HepG2 (cell line): Measurements from ENCODE around the gene FBXO24. TPM values are rescaled to one million over a fixed set of nuclear protein-coding genes. Genes with fewer than 3 reads are reported as not detected.
A peak's percentile ranks its signal among the peaks of the same experiment; 100 is the strongest.

ENCODE experiments used
- ARNT2 ChIP-seq: sonication (generic); formaldehyde crosslinking; IDR thresholded peaks from 2 replicates; pipeline ENCODE4 v1.8.0; 2022; ENCODE audit warnings: mild to moderate bottlenecking, low read depth, missing genetic modification reagents, moderate library complexity
- ATF7 ChIP-seq, 2 experiments: fragments of 450-650 bp in 1 of 2; sonication (generic) in 1 of 2; formaldehyde crosslinking in 1 of 2; IDR thresholded peaks; 2 replicates each; pipeline versions ENCODE4 v1.4.0 to v1.6.1; 2016 to 2020; ENCODE audit warnings: antibody characterized with exemption in 1 of 2, mild to moderate bottlenecking in 1 of 2, missing genetic modification reagents in 1 of 2
- E2F5 ChIP-seq: sonication (generic); formaldehyde crosslinking; conservative IDR thresholded peaks from 2 replicates; pipeline ENCODE4 v1.4.0; 2020; ENCODE audit warnings: missing genetic modification reagents
- EZH2 ChIP-seq: conservative IDR thresholded peaks from 2 replicates; pipeline ENCODE4 v1.6.1; 2012; ENCODE audit warnings: mild to moderate bottlenecking, low read depth, low read length, moderate library complexity
- FOXO4 ChIP-seq: sonication (generic); formaldehyde crosslinking; conservative IDR thresholded peaks from 2 replicates; pipeline ENCODE4 v1.8.1; 2023; ENCODE audit warnings: missing genetic modification reagents
- HCFC1 ChIP-seq: fragments of 150-350 bp; IDR thresholded peaks from 2 replicates; pipeline ENCODE4 v1.6.1; 2014; ENCODE audit warnings: low read depth, low read length
- HDAC6 ChIP-seq: fragments of 200-600 bp; sonication (generic); IDR thresholded peaks from 2 replicates; pipeline ENCODE4 v1.7.0; 2017; ENCODE audit warnings: mild to moderate bottlenecking, antibody characterized with exemption, low read length, low read depth
- HNRNPL ChIP-seq: fragments of 200-400 bp; formaldehyde crosslinking; IDR thresholded peaks from 2 replicates; pipeline ENCODE4 v1.6.1; 2017; ENCODE audit warnings: mild to moderate bottlenecking, low read depth, low read length
- HOXA3 ChIP-seq: sonication (generic); formaldehyde crosslinking; IDR thresholded peaks from 2 replicates; pipeline ENCODE4 v1.5.0; 2020; ENCODE audit warnings: missing genetic modification reagents
- LCORL ChIP-seq, 2 experiments: fragments of 450-650 bp in 1 of 2; sonication (generic) in 1 of 2; formaldehyde crosslinking in 1 of 2; IDR thresholded peaks; 2 replicates each; pipeline versions ENCODE4 v1.5.0 to v1.6.1; 2017 to 2020; ENCODE audit warnings: antibody characterized with exemption in 1 of 2, missing genetic modification reagents in 1 of 2
- NFE2L1 ChIP-seq: sonication (generic); formaldehyde crosslinking; IDR thresholded peaks from 2 replicates; pipeline ENCODE4 v1.4.0; 2020; ENCODE audit warnings: missing genetic modification reagents, mild to moderate bottlenecking, borderline replicate concordance
- NONO ChIP-seq, 2 experiments: fragments of 450-650 bp in 1 of 2; sonication (generic) in 1 of 2; formaldehyde crosslinking in 1 of 2; IDR thresholded peaks in 1 of 2; conservative IDR thresholded peaks in 1 of 2; 2 replicates each; pipeline versions ENCODE4 v1.6.1 to v1.8.0; 2017 to 2022; ENCODE audit warnings: mild to moderate bottlenecking in 1 of 2, missing genetic modification reagents in 1 of 2, moderate library complexity in 1 of 2
- NR2F1 ChIP-seq, 2 experiments: fragments of 450-650 bp in 1 of 2; formaldehyde crosslinking in 1 of 2; IDR thresholded peaks; 2 replicates each; pipeline versions ENCODE4 v1.5.0 to v1.6.1; 2016 to 2020; ENCODE audit warnings: mild to moderate bottlenecking in 1 of 2, missing compliant biosample characterization in 1 of 2, missing genetic modification reagents in 1 of 2, moderate library complexity in 1 of 2
- POLR2A ChIP-seq, 2 experiments: IDR thresholded peaks; 2 replicates each; pipeline ENCODE4 v1.6.1; 2011; ENCODE audit warnings: low read depth in 2 of 2, low read length in 2 of 2, mild to moderate bottlenecking in 1 of 2, moderate library complexity in 1 of 2; ENCODE audit not compliant: insufficient read depth in 1 of 2
- POLR2AphosphoS2 ChIP-seq: IDR thresholded peaks from 2 replicates; pipeline ENCODE4 v1.6.1; 2011; ENCODE audit warnings: low read depth, low read length, improper control_type of control experiment
- RFXANK ChIP-seq: IDR thresholded peaks from 2 replicates; pipeline ENCODE4 v1.6.1; 2016
- RNF2 ChIP-seq: fragments of 450-650 bp; conservative IDR thresholded peaks from 2 replicates; pipeline ENCODE4 v1.6.1; 2016; ENCODE audit warnings: low read depth
- STAG1 ChIP-seq: sonication (generic); formaldehyde crosslinking; IDR thresholded peaks from 2 replicates; pipeline ENCODE4 v1.4.0; 2020; ENCODE audit warnings: missing genetic modification reagents
- ZNF101 ChIP-seq: sonication (generic); formaldehyde crosslinking; IDR thresholded peaks from 2 replicates; pipeline ENCODE4 v1.4.0; 2020; ENCODE audit warnings: mild to moderate bottlenecking, low read depth, missing genetic modification reagents, borderline replicate concordance
- ZNF224 ChIP-seq: sonication (generic); formaldehyde crosslinking; IDR thresholded peaks from 2 replicates; pipeline ENCODE4 v1.5.0; 2020; ENCODE audit warnings: mild to moderate bottlenecking, missing genetic modification reagents
- ZNF256 ChIP-seq: sonication (generic); formaldehyde crosslinking; conservative IDR thresholded peaks from 2 replicates; pipeline ENCODE4 v1.4.0; 2020; ENCODE audit warnings: missing genetic modification reagents
- ZNF281 ChIP-seq: sonication (generic); formaldehyde crosslinking; IDR thresholded peaks from 2 replicates; pipeline ENCODE4 v1.4.0; 2020; ENCODE audit warnings: missing genetic modification reagents, borderline replicate concordance
- ZNF441 ChIP-seq: sonication (generic); formaldehyde crosslinking; IDR thresholded peaks from 2 replicates; pipeline ENCODE4 v1.7.0; 2021; ENCODE audit warnings: missing genetic modification reagents, borderline replicate concordance
- ZNF460 ChIP-seq: sonication (generic); formaldehyde crosslinking; IDR thresholded peaks from 2 replicates; pipeline ENCODE4 v1.5.1; 2020; ENCODE audit warnings: missing genetic modification reagents, mild to moderate bottlenecking, borderline replicate concordance
- ZNF496 ChIP-seq: sonication (generic); formaldehyde crosslinking; IDR thresholded peaks from 2 replicates; pipeline ENCODE4 v1.8.1; 2023; ENCODE audit warnings: mild to moderate bottlenecking, moderate library complexity, missing genetic modification reagents; ENCODE audit not compliant: insufficient replicate concordance
- ZNF614 ChIP-seq: IDR thresholded peaks from 2 replicates; pipeline ENCODE4 v1.6.1; 2018; ENCODE audit warnings: missing biosample characterization, missing genetic modification reagents, inconsistent platforms, borderline replicate concordance
- ZNF766 ChIP-seq: sonication (generic); formaldehyde crosslinking; IDR thresholded peaks from 2 replicates; pipeline ENCODE4 v1.5.0; 2020; ENCODE audit warnings: missing genetic modification reagents, borderline replicate concordance
- ZSCAN12 ChIP-seq: sonication (generic); formaldehyde crosslinking; IDR thresholded peaks from 2 replicates; pipeline ENCODE4 v1.9.0; 2021; ENCODE audit warnings: mild to moderate bottlenecking, missing genetic modification reagents
- polyA plus RNA-seq, 8 experiments: library from polyadenylated mRNA; depleted of rRNA in 3 of 8; stranded (reverse) in 7 of 8; unstranded in 1 of 8; fragments of >200 nt; fragmentation: Illumina TruSeq in 4 of 8; extraction: Trizol in 4 of 8; gene quantifications; 2 replicates each; pipeline versions ENCODE4 v1.2.1 to v1.2.3, GENCODE V29; 2011 to 2016; ENCODE audit warnings: low read depth in 4 of 8, missing spikeins in 1 of 8, mixed read lengths in 1 of 8; ENCODE audit not compliant: insufficient read depth in 1 of 8
- total RNA-seq, 5 experiments: library from RNA; depleted of rRNA; stranded (reverse); fragments of >200 nt; fragmentation: Illumina TruSeq; extraction: Trizol; gene quantifications; 2 replicates each; pipeline ENCODE4 v1.2.3, GENCODE V29; 2016; ENCODE audit warnings: low read depth in 1 of 5

Gene FBXO24
- total and polyA plus RNA-seq, 2 of the 13 experiments (the other 11 are each of a cell fraction or from before 2014, with no cell fraction given), result 0.20 to 0.55 TPM

- no peak for TF ChIP-seq FOXO4 (CRISPR knock-in tag)
- no peak for TF ChIP-seq ZNF101 (CRISPR knock-in tag)
- no peak for TF ChIP-seq ZSCAN12 (CRISPR knock-in tag)
- TF ChIP-seq LCORL (IDR thresholded peaks at IDR 0.05), result no peak
- TF ChIP-seq LCORL (CRISPR knock-in tag; IDR thresholded peaks at IDR 0.05), result no peak
- TF ChIP-seq STAG1 (CRISPR knock-in tag), result no peak
- TF ChIP-seq E2F5 (CRISPR knock-in tag), result no peak
- no peak for TF ChIP-seq RFXANK
- no peak; the same call in 1 of the 2 replicates for TF ChIP-seq ZNF460
- TF ChIP-seq ZNF281 (CRISPR knock-in tag), result peak; percentile 93
- no peak for TF ChIP-seq RNF2
- no peak for TF ChIP-seq ARNT2 (CRISPR knock-in tag)
- TF ChIP-seq NR2F1 (CRISPR knock-in tag; IDR thresholded peaks at IDR 0.05), result peak in 1 of 2 experiments; percentile 66; a peak in 2 of 4 replicates
- TF ChIP-seq ZNF614 (CRISPR knock-in tag), result no peak
- TF ChIP-seq EZH2, result no peak
- no peak for TF ChIP-seq NFE2L1 (CRISPR knock-in tag)
- TF ChIP-seq NONO (IDR thresholded peaks at IDR 0.05), result no peak
- no peak for TF ChIP-seq NONO (CRISPR knock-in tag; conservative IDR thresholded peaks at IDR 0.05)
- no peak for TF ChIP-seq ZNF224 (CRISPR knock-in tag)
- TF ChIP-seq ZNF496 (CRISPR knock-in tag), result no peak
- no peak; the same call in 1 of the 2 replicates for TF ChIP-seq HOXA3
- TF ChIP-seq POLR2A (IDR thresholded peaks at IDR 0.05; ENCODE audit: insufficient read depth in 1 of 2, low read depth in 2 of 2, low read length in 2 of 2), result 0 out of 4 replicates have a peak, but pooled peaks of 1 of the 2 experiments have one; percentile 14
- no peak for TF ChIP-seq ZNF256 (CRISPR knock-in tag)
- no peak for TF ChIP-seq HCFC1
- TF ChIP-seq HDAC6, result no peak
- TF ChIP-seq HNRNPL, result no peak
- TF ChIP-seq POLR2AphosphoS2, result no peak
- no peak for TF ChIP-seq ZNF441 (CRISPR knock-in tag)
- TF ChIP-seq ZNF766 (CRISPR knock-in tag), result no peak
- TF ChIP-seq ATF7 (IDR thresholded peaks at IDR 0.05), result no peak
- no peak for TF ChIP-seq ATF7 (CRISPR knock-in tag; IDR thresholded peaks at IDR 0.05)
Observed at GRCh38 chr7:100621554-100621953, 35.4 kb downstream of the FBXO24 start (continued).
